HG02798 (cell line): ENCODE data around the gene GMDS.

Experiments
- ATAC-seq: cut with Tn5 transposase; IDR thresholded peaks from one replicate; pipeline ENCODE4 v1.9.1; 2021; ENCODE audit warnings: mild to moderate bottlenecking; ENCODE audit not compliant: unreplicated experiment, poor library complexity

GMDS gene

GRCh38 chr6:1738558-1739081, 506.8 kb downstream of the GMDS start:
- ATAC-seq = no peak

GRCh38 chr6:1737463-1738311, 507.7 kb downstream of the GMDS start:
- ATAC-seq = no peak

- no peak for ATAC-seq
Observed at GRCh38 chr6:1736346-1737105, 508.9 kb downstream of the GMDS start.

- no peak for ATAC-seq
Observed at GRCh38 chr6:1735239-1735803, 510.1 kb downstream of the GMDS start.

GRCh38 chr6:1730882-1731281, 514.5 kb downstream of the GMDS start:
- ATAC-seq = no peak

GRCh38 chr6:1729750-1730140, 515.7 kb downstream of the GMDS start:
- no peak for ATAC-seq

- no peak for ATAC-seq
Observed at GRCh38 chr6:1729133-1729749, 516.2 kb downstream of the GMDS start.

GRCh38 chr6:1726341-1726768, 519.0 kb downstream of the GMDS start:
- ATAC-seq = no peak

GRCh38 chr6:1724616-1725015, 520.8 kb downstream of the GMDS start:
- no peak for ATAC-seq

- no peak for ATAC-seq
Observed at GRCh38 chr6:1724124-1724523, 521.3 kb downstream of the GMDS start.

GRCh38 chr6:1722801-1723200, 522.6 kb downstream of the GMDS start:
- no peak for ATAC-seq

GRCh38 chr6:1720620-1721322, 524.6 kb downstream of the GMDS start:
- no peak for ATAC-seq

- no peak for ATAC-seq
Observed at GRCh38 chr6:1719922-1720321, 525.5 kb downstream of the GMDS start.

- no peak for ATAC-seq
Observed at GRCh38 chr6:1716868-1717267, 528.5 kb downstream of the GMDS start.

GRCh38 chr6:1716396-1716795, 529.0 kb downstream of the GMDS start:
- no peak for ATAC-seq

GRCh38 chr6:1715336-1715735, 530.1 kb downstream of the GMDS start:
- no peak for ATAC-seq

GRCh38 chr6:1714654-1715053, 530.8 kb downstream of the GMDS start:
- ATAC-seq = no peak

GRCh38 chr6:1713016-1713600, 532.3 kb downstream of the GMDS start:
- ATAC-seq = no peak

- ATAC-seq = no peak
Observed at GRCh38 chr6:1712451-1712850, 533.0 kb downstream of the GMDS start.

GRCh38 chr6:1711136-1711535, 534.3 kb downstream of the GMDS start:
- ATAC-seq = no peak
